Measurements from ENCODE around the gene RGS2.

- no peak for TF ChIP-seq CTCF (IDR thresholded peaks at IDR 0.05; ENCODE audit: poor library complexity, severe bottlenecking)
- TF ChIP-seq REST (IDR thresholded peaks at IDR 0.05; ENCODE audit: borderline replicate concordance) = no peak
- TF ChIP-seq EZH2 (IDR thresholded peaks at IDR 0.05; ENCODE audit: borderline replicate concordance, insufficient read depth, low read length, poor library complexity, severe bottlenecking) = no peak
These were observed 42.0 kb upstream of the RGS2 start for GRCh38 chr1:192766876-192767275.

All from neural cell (in vitro differentiated cells).